Measurements from ENCODE around the gene JADE3.

DNA sequence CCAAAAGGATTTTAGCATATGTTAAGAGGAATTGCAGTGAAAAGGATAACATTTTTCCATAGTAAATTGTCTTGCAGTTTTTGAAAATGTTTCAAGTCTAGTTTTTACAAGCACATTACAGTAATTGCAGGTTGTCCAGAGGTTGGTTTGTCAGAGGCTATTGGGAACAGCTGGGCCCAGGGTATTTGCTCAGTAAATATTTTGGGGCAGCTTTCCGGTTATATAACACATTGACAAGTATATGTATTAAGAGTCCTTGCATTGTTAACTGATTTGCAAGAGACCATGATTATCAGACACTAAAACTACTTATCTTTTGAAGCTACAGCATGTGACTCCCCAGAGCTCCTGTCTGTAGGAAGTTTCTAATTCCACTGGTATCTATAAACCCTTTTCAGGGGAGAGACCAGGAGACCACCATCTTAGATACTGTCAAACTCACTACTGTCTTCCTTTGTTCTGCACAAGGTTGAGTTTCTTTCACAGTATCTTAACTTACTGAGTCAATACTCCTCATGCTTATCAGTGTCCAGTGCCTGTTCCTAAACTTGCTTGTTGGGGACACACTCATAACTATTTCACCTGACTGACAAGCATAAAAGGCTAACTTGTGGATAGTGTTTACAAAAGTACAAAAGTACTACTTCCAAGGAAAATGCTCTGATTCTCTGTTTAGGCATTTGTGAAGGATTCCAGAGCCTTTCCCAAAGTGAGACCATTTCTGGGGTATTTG lies 147.1 kb downstream of the JADE3 start:
- TF ChIP-seq CTCF (IDR thresholded peaks at IDR 0.05 in 4 of 5, conservative IDR thresholded peaks at IDR 0.05 in 1 of 5) (no peak), POLR2A (IDR thresholded peaks at IDR 0.05) (no peak)
